Mammary epithelial cell (primary cell): ENCODE data around the gene TTC33.

Source experiments
- EZH2 ChIP-seq: IDR thresholded peaks from 2 replicates; pipeline ENCODE4 v1.6.1; 2012; ENCODE audit warnings: low read length, inconsistent platforms, borderline replicate concordance
- TF ChIP-seq, protein P1 (sequence below), 2 donors: IDR thresholded peaks in 1 of 2; conservative IDR thresholded peaks in 1 of 2; 2 replicates each; pipeline ENCODE4 v1.5.1; 2011 to 2012; ENCODE audit warnings: inconsistent platforms in 2 of 2, low read length in 2 of 2, mild to moderate bottlenecking in 2 of 2, control low read depth in 1 of 2, low read depth in 1 of 2; ENCODE audit not compliant: insufficient read depth in 1 of 2; ENCODE audit errors: extremely low read depth in 1 of 2

DNA sequence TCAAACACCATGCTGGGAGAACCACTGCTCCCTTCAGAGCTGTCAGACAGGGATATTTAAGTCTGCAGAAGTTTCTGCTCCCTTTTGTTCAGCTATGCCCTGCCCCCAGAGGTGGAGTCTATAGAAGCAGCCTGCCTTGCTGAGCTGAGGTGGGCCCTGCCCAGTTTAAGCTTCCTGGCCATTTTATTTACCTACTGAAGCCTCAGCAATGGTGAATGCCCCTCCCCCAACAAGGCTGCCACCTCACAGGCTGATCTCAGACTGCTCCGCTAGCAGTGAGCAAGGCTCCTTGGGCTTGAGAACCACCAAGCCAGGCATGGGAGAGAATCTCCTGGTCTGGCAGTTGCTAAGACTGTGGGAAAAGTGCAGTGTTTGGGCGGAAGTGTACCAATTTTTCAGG, 281.5 kb downstream of the TTC33 start:
- TF ChIP-seq, protein P1, sequence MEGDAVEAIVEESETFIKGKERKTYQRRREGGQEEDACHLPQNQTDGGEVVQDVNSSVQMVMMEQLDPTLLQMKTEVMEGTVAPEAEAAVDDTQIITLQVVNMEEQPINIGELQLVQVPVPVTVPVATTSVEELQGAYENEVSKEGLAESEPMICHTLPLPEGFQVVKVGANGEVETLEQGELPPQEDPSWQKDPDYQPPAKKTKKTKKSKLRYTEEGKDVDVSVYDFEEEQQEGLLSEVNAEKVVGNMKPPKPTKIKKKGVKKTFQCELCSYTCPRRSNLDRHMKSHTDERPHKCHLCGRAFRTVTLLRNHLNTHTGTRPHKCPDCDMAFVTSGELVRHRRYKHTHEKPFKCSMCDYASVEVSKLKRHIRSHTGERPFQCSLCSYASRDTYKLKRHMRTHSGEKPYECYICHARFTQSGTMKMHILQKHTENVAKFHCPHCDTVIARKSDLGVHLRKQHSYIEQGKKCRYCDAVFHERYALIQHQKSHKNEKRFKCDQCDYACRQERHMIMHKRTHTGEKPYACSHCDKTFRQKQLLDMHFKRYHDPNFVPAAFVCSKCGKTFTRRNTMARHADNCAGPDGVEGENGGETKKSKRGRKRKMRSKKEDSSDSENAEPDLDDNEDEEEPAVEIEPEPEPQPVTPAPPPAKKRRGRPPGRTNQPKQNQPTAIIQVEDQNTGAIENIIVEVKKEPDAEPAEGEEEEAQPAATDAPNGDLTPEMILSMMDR (conservative IDR thresholded peaks at IDR 0.05 in 1 of 2, IDR thresholded peaks at IDR 0.05 in 1 of 2; ENCODE audit: extremely low read depth in 1 of 2, insufficient read depth in 1 of 2, low read depth in 1 of 2, low read length in 2 of 2): no peak
- no peak for TF ChIP-seq EZH2
